ENCODE measurements around the gene SLC15A4.
A peak's percentile ranks its signal among the peaks of the same experiment; 100 is the strongest.

Gene SLC15A4

GRCh38 chr12:128767518-128767917 is 56.2 kb downstream of the SLC15A4 start:
- TF ChIP-seq, protein P1, sequence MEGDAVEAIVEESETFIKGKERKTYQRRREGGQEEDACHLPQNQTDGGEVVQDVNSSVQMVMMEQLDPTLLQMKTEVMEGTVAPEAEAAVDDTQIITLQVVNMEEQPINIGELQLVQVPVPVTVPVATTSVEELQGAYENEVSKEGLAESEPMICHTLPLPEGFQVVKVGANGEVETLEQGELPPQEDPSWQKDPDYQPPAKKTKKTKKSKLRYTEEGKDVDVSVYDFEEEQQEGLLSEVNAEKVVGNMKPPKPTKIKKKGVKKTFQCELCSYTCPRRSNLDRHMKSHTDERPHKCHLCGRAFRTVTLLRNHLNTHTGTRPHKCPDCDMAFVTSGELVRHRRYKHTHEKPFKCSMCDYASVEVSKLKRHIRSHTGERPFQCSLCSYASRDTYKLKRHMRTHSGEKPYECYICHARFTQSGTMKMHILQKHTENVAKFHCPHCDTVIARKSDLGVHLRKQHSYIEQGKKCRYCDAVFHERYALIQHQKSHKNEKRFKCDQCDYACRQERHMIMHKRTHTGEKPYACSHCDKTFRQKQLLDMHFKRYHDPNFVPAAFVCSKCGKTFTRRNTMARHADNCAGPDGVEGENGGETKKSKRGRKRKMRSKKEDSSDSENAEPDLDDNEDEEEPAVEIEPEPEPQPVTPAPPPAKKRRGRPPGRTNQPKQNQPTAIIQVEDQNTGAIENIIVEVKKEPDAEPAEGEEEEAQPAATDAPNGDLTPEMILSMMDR (IDR thresholded peaks at IDR 0.05; ENCODE audit: insufficient read depth, low read depth, low read length, missing control alignments): no peak
- no peak overlapping the region for H3K4me3 ChIP-seq (ENCODE audit: low read length)
- no peak for DNase-seq (ENCODE audit: low read depth)

GRCh38 chr12:128766738-128767501 is 56.8 kb downstream of the SLC15A4 start:
- TF ChIP-seq, protein P1 (IDR thresholded peaks at IDR 0.05; ENCODE audit: insufficient read depth, low read depth, low read length, missing control alignments): no peak
- no peak for DNase-seq (ENCODE audit: low read depth)
- no peak overlapping the region for H3K4me3 ChIP-seq (ENCODE audit: low read length)

DNA sequence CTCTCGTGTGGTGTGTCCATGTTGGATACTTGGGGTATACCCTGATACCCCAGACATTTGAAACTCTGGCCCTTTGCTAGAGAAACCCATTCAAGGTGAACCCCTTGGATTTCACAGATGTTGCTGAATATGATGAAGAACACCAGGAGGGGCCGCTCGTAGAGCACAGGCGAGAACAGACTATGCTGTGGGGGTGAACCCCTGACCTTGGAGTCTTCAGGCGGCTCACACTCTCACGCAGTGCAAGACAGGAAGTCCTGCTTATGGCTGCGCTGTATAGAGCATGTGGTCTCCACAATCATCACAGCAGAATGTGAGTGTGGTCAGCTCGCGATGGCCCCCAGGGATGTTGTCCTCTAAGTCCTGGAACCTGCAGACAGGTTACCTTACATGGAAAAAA is 60.4 kb downstream of the SLC15A4 start:
- no peak overlapping the region for H3K4me3 ChIP-seq (ENCODE audit: low read length)
- TF ChIP-seq, protein P1 (IDR thresholded peaks at IDR 0.05; ENCODE audit: insufficient read depth, low read depth, low read length, missing control alignments): no peak
- DNase-seq (ENCODE audit: low read depth): no peak

- TF ChIP-seq, protein P1 (IDR thresholded peaks at IDR 0.05; ENCODE audit: insufficient read depth, low read depth, low read length, missing control alignments): no peak
- no peak overlapping the region for H3K4me3 ChIP-seq (ENCODE audit: low read length)
- DNase-seq (ENCODE audit: low read depth): no peak
These were observed 62.4 kb downstream of the SLC15A4 start for GRCh38 chr12:128761379-128761790.

DNA sequence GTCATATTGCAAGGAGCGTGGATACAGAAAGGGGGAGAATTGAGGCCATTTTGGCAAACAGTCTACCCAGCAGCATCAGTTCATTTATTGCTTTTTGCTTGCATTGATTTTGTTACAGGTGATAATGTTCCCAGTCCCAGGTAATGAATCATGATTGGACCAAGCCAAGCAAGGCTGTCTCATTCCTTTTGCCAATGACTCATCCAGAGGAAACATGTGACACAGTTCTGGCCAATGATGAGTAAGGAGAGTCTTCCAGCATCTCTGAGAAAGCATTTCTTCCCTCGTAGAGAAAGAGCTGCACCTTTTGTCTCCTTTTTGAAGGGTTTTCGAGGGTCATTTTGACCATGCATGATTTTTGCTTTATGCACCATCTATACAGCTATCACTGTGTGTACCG is 68.2 kb downstream of the SLC15A4 start:
- DNase-seq (ENCODE audit: low read depth): peak; percentile 26
- no peak overlapping the region for H3K4me3 ChIP-seq (ENCODE audit: low read length)
- TF ChIP-seq, protein P1 (IDR thresholded peaks at IDR 0.05; ENCODE audit: insufficient read depth, low read depth, low read length, missing control alignments): no peak

DNA sequence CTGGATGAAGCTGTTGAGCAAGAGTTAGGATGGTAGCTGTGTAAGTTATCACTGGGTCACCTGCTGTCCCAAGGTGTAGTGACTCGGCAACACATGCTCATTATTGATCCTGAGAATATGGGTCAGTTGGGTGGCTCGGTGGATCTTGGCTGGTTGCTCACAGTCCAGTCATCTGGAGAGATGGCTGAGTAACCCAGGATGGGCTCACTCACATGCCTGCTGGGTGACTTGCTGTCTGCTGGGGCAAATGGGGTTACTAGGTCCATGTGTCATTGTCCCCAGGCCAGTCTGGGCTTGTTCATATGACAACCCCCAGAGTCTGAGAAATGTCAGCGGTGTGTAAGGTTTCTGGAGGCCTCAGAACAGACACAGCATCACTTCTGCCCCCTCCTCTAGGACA is 69.5 kb downstream of the SLC15A4 start:
- no peak overlapping the region for H3K4me3 ChIP-seq (ENCODE audit: low read length)
- TF ChIP-seq, protein P1 (IDR thresholded peaks at IDR 0.05; ENCODE audit: insufficient read depth, low read depth, low read length, missing control alignments): no peak
- peak; percentile 26 for DNase-seq (ENCODE audit: low read depth)

GRCh38 chr12:128753438-128753837 is 70.3 kb downstream of the SLC15A4 start:
- TF ChIP-seq, protein P1 (IDR thresholded peaks at IDR 0.05; ENCODE audit: insufficient read depth, low read depth, low read length, missing control alignments): no peak
- DNase-seq (ENCODE audit: low read depth): no peak
- no peak overlapping the region for H3K4me3 ChIP-seq (ENCODE audit: low read length)

Data from epithelial cell of esophagus (primary cell).